Measurements from ENCODE around the gene LTC4S.

LTC4S gene

GRCh38 chr5:179762079-179762780 is 31.6 kb upstream of the LTC4S start:
- H3K27ac ChIP-seq (ENCODE audit: low read depth, low read length), result no peak overlapping the region
- peak overlapping the region; percentile 5 to 6 for H3K9ac ChIP-seq (ENCODE audit: low read depth in 1 of 2, low read length in 2 of 2)
- no peak overlapping the region for H3K4me3 ChIP-seq (ENCODE audit: low read depth in 1 of 2, low read length in 2 of 2)
- H3K4me1 ChIP-seq (ENCODE audit: control insufficient read depth in 1 of 2, insufficient read depth in 2 of 2, low read length in 2 of 2), result peaks cover 53 to 58% of the 10 kb centered on the region in 2 donors
- H3K9me3 ChIP-seq (ENCODE audit: control insufficient read depth in 1 of 2, low read length in 2 of 2), result no peaks in the 10 kb centered on the region
- peaks cover 6 to 25% of the 10 kb centered on the region in 2 donors for H3K36me3 ChIP-seq (ENCODE audit: control insufficient read depth in 1 of 2, insufficient read depth in 2 of 2, low read length in 2 of 2)
- H3K27me3 ChIP-seq (ENCODE audit: control insufficient read depth in 1 of 2, insufficient read depth in 2 of 2, low read length in 2 of 2), result no peaks in the 10 kb centered on the region

GRCh38 chr5:179762781-179763176 is 31.0 kb upstream of the LTC4S start:
- H3K9ac ChIP-seq (ENCODE audit: low read depth in 1 of 2, low read length in 2 of 2), result peak overlapping the region in 1 of 2 donors; percentile 5
- H3K27me3 ChIP-seq (ENCODE audit: control insufficient read depth in 1 of 2, insufficient read depth in 2 of 2, low read length in 2 of 2), result no peaks in the 10 kb centered on the region
- peaks cover 6 to 28% of the 10 kb centered on the region in 2 donors for H3K36me3 ChIP-seq (ENCODE audit: control insufficient read depth in 1 of 2, insufficient read depth in 2 of 2, low read length in 2 of 2)
- H3K9me3 ChIP-seq (ENCODE audit: control insufficient read depth in 1 of 2, low read length in 2 of 2), result no peaks in the 10 kb centered on the region
- peaks cover 57 to 58% of the 10 kb centered on the region in 2 donors for H3K4me1 ChIP-seq (ENCODE audit: control insufficient read depth in 1 of 2, insufficient read depth in 2 of 2, low read length in 2 of 2)
- H3K4me3 ChIP-seq (ENCODE audit: low read depth in 1 of 2, low read length in 2 of 2), result no peak overlapping the region
- H3K27ac ChIP-seq (ENCODE audit: low read depth, low read length), result no peak overlapping the region

GRCh38 chr5:179763215-179763945 is 30.4 kb upstream of the LTC4S start:
- peaks cover 7 to 33% of the 10 kb centered on the region in 2 donors for H3K36me3 ChIP-seq (ENCODE audit: control insufficient read depth in 1 of 2, insufficient read depth in 2 of 2, low read length in 2 of 2)
- peak overlapping the region in 1 of 2 donors; percentile 5 for H3K9ac ChIP-seq (ENCODE audit: low read depth in 1 of 2, low read length in 2 of 2)
- no peak overlapping the region for H3K27ac ChIP-seq (ENCODE audit: low read depth, low read length)
- H3K9me3 ChIP-seq (ENCODE audit: control insufficient read depth in 1 of 2, low read length in 2 of 2), result no peaks in the 10 kb centered on the region
- no peaks in the 10 kb centered on the region for H3K27me3 ChIP-seq (ENCODE audit: control insufficient read depth in 1 of 2, insufficient read depth in 2 of 2, low read length in 2 of 2)
- peaks cover 57 to 58% of the 10 kb centered on the region in 2 donors for H3K4me1 ChIP-seq (ENCODE audit: control insufficient read depth in 1 of 2, insufficient read depth in 2 of 2, low read length in 2 of 2)
- no peak overlapping the region for H3K4me3 ChIP-seq (ENCODE audit: low read depth in 1 of 2, low read length in 2 of 2)

GRCh38 chr5:179764056-179764455 is 29.7 kb upstream of the LTC4S start:
- Histone ChIP-seq H3K27ac (ENCODE audit: low read depth, low read length) (no peak overlapping the region), H3K36me3 (ENCODE audit: control insufficient read depth in 1 of 2, insufficient read depth in 2 of 2, low read length in 2 of 2) (peaks cover 13 to 37% of the 10 kb centered on the region in 2 donors), H3K4me1 (ENCODE audit: control insufficient read depth in 1 of 2, insufficient read depth in 2 of 2, low read length in 2 of 2) (peaks cover 57 to 58% of the 10 kb centered on the region in 2 donors), H3K4me3 (ENCODE audit: low read depth in 1 of 2, low read length in 2 of 2) (no peak overlapping the region), H3K27me3 (ENCODE audit: control insufficient read depth in 1 of 2, insufficient read depth in 2 of 2, low read length in 2 of 2) (no peaks in the 10 kb centered on the region), H3K9me3 (ENCODE audit: control insufficient read depth in 1 of 2, low read length in 2 of 2) (no peaks in the 10 kb centered on the region), H3K9ac (ENCODE audit: low read depth in 1 of 2, low read length in 2 of 2) (no peak overlapping the region)

- H3K36me3 ChIP-seq (ENCODE audit: control insufficient read depth in 1 of 2, insufficient read depth in 2 of 2, low read length in 2 of 2), result peaks cover 17 to 50% of the 10 kb centered on the region in 2 donors
- H3K4me1 ChIP-seq (ENCODE audit: control insufficient read depth in 1 of 2, insufficient read depth in 2 of 2, low read length in 2 of 2), result peaks cover 48% of the 10 kb centered on the region in 2 donors
- H3K9me3 ChIP-seq (ENCODE audit: control insufficient read depth in 1 of 2, low read length in 2 of 2), result no peaks in the 10 kb centered on the region
- H3K27ac ChIP-seq (ENCODE audit: low read depth, low read length), result no peak overlapping the region
- no peaks in the 10 kb centered on the region for H3K27me3 ChIP-seq (ENCODE audit: control insufficient read depth in 1 of 2, insufficient read depth in 2 of 2, low read length in 2 of 2)
- no peak overlapping the region for H3K9ac ChIP-seq (ENCODE audit: low read depth in 1 of 2, low read length in 2 of 2)
- no peak overlapping the region for H3K4me3 ChIP-seq (ENCODE audit: low read depth in 1 of 2, low read length in 2 of 2)
Observed at GRCh38 chr5:179765400-179765799, 28.4 kb upstream of the LTC4S start.

GRCh38 chr5:179766021-179766725 is 27.6 kb upstream of the LTC4S start:
- Histone ChIP-seq H3K4me1 (ENCODE audit: control insufficient read depth in 1 of 2, insufficient read depth in 2 of 2, low read length in 2 of 2) (peaks cover 48% of the 10 kb centered on the region in 2 donors), H3K27ac (ENCODE audit: low read depth, low read length) (no peak overlapping the region), H3K27me3 (ENCODE audit: control insufficient read depth in 1 of 2, insufficient read depth in 2 of 2, low read length in 2 of 2) (no peaks in the 10 kb centered on the region), H3K9ac (ENCODE audit: low read depth in 1 of 2, low read length in 2 of 2) (no peak overlapping the region), H3K36me3 (ENCODE audit: control insufficient read depth in 1 of 2, insufficient read depth in 2 of 2, low read length in 2 of 2) (peaks cover 23 to 58% of the 10 kb centered on the region in 2 donors), H3K9me3 (ENCODE audit: control insufficient read depth in 1 of 2, low read length in 2 of 2) (no peaks in the 10 kb centered on the region), H3K4me3 (ENCODE audit: low read depth in 1 of 2, low read length in 2 of 2) (peak overlapping the region; percentile 4 to 28)

- H3K4me3 ChIP-seq (ENCODE audit: low read depth in 1 of 2, low read length in 2 of 2), result peak overlapping the region; percentile 4 to 28
- H3K9ac ChIP-seq (ENCODE audit: low read depth in 1 of 2, low read length in 2 of 2), result no peak overlapping the region
- no peaks in the 10 kb centered on the region for H3K27me3 ChIP-seq (ENCODE audit: control insufficient read depth in 1 of 2, insufficient read depth in 2 of 2, low read length in 2 of 2)
- peaks cover 43 to 44% of the 10 kb centered on the region in 2 donors for H3K4me1 ChIP-seq (ENCODE audit: control insufficient read depth in 1 of 2, insufficient read depth in 2 of 2, low read length in 2 of 2)
- H3K27ac ChIP-seq (ENCODE audit: low read depth, low read length), result no peak overlapping the region
- H3K9me3 ChIP-seq (ENCODE audit: control insufficient read depth in 1 of 2, low read length in 2 of 2), result no peaks in the 10 kb centered on the region
- H3K36me3 ChIP-seq (ENCODE audit: control insufficient read depth in 1 of 2, insufficient read depth in 2 of 2, low read length in 2 of 2), result peaks cover 30 to 65% of the 10 kb centered on the region in 2 donors
Observed at GRCh38 chr5:179766726-179767455, 26.9 kb upstream of the LTC4S start.

- H3K4me1 ChIP-seq (ENCODE audit: control insufficient read depth in 1 of 2, insufficient read depth in 2 of 2, low read length in 2 of 2), result peaks cover 36 to 37% of the 10 kb centered on the region in 2 donors
- H3K36me3 ChIP-seq (ENCODE audit: control insufficient read depth in 1 of 2, insufficient read depth in 2 of 2, low read length in 2 of 2), result peaks cover 33 to 70% of the 10 kb centered on the region in 2 donors
- H3K27ac ChIP-seq (ENCODE audit: low read depth, low read length), result no peak overlapping the region
Observed at GRCh38 chr5:179767496-179768100, 26.2 kb upstream of the LTC4S start.

GRCh38 chr5:179768326-179769085 is 25.3 kb upstream of the LTC4S start:
- no peaks in the 10 kb centered on the region for H3K9me3 ChIP-seq (ENCODE audit: control insufficient read depth in 1 of 2, low read length in 2 of 2)
- H3K4me3 ChIP-seq (ENCODE audit: low read depth in 1 of 2, low read length in 2 of 2), result no peak overlapping the region
- peaks cover 39 to 79% of the 10 kb centered on the region in 2 donors for H3K36me3 ChIP-seq (ENCODE audit: control insufficient read depth in 1 of 2, insufficient read depth in 2 of 2, low read length in 2 of 2)
- no peak overlapping the region for H3K9ac ChIP-seq (ENCODE audit: low read depth in 1 of 2, low read length in 2 of 2)
- no peaks in the 10 kb centered on the region for H3K27me3 ChIP-seq (ENCODE audit: control insufficient read depth in 1 of 2, insufficient read depth in 2 of 2, low read length in 2 of 2)
- H3K27ac ChIP-seq (ENCODE audit: low read depth, low read length), result no peak overlapping the region
- peaks cover 27 to 28% of the 10 kb centered on the region in 2 donors for H3K4me1 ChIP-seq (ENCODE audit: control insufficient read depth in 1 of 2, insufficient read depth in 2 of 2, low read length in 2 of 2)

More at GRCh38 chr5:179767496-179768100, 26.2 kb upstream of the LTC4S start:
- Histone ChIP-seq H3K9ac (ENCODE audit: low read depth in 1 of 2, low read length in 2 of 2) (no peak overlapping the region), H3K27me3 (ENCODE audit: control insufficient read depth in 1 of 2, insufficient read depth in 2 of 2, low read length in 2 of 2) (no peaks in the 10 kb centered on the region), H3K9me3 (ENCODE audit: control insufficient read depth in 1 of 2, low read length in 2 of 2) (no peaks in the 10 kb centered on the region), H3K4me3 (ENCODE audit: low read depth in 1 of 2, low read length in 2 of 2) (no peak overlapping the region)

Data from duodenal mucosa (tissue), 2 donors.